PC-3 (cell line): ENCODE measurements around the gene MUC12. TPM values are rescaled to one million over a fixed set of nuclear protein-coding genes. Genes with fewer than 3 reads are reported as not detected.

Source experiments
- ATAC-seq: fragments of 200-7000 bp; cut with Tn5 transposase; 2 replicates; pipeline ENCODE4 v1.9.1; 2020; ENCODE audit warnings: mild to moderate bottlenecking, moderate library complexity
- BruUV-seq: library from RNA; stranded (reverse); fragments of 400-500 nt; replicated peaks from 2 replicates; lab custom pipeline; 2021; lab: Mats Ljungman, UMichigan
- CTCF ChIA-PET: fragments of 300-600 bp; sonication (Branson Sonifier 250); formaldehyde crosslinking; loops from one replicate; lab custom pipeline; 2022; ENCODE audit warnings: antibody characterized with exemption; lab: Charles Lee
- POLR2A ChIA-PET: fragments of 300-600 bp; sonication (Branson Sonifier 250); formaldehyde crosslinking; loops from one replicate; lab custom pipeline; 2022; ENCODE audit warnings: antibody characterized with exemption; ENCODE audit not compliant: unreplicated experiment; lab: Charles Lee
- DNase-seq: peaks from one replicate; pipeline ENCODE4 v3.0.0-alpha.2; 2015
- H2AFZ ChIP-seq: fragments of 300-600 bp; sonication (generic); 2 replicates; pipeline ENCODE4 v1.6.0; 2016; ENCODE audit warnings: antibody characterized with exemption, low read length
- H3F3A ChIP-seq: fragments of 300-600 bp; sonication (generic); one replicate; pipeline ENCODE4 v1.6.0; 2017; ENCODE audit warnings: antibody characterized with exemption, low read length, control low read depth, mild to moderate bottlenecking; ENCODE audit not compliant: unreplicated experiment
- H3K27ac ChIP-seq: fragments of 300-600 bp; sonication (generic); 2 replicates; pipeline ENCODE4 v1.5.1; 2016; ENCODE audit warnings: mild to moderate bottlenecking, low read length
- H3K27me3 ChIP-seq: fragments of 300-600 bp; sonication (generic); 2 replicates; pipeline ENCODE4 v1.6.1; 2016; ENCODE audit warnings: low read length, mixed read lengths
- H3K36me3 ChIP-seq: fragments of 300-600 bp; sonication (generic); 2 replicates; pipeline ENCODE4 v1.6.1; 2016; ENCODE audit warnings: low read depth, mixed run types, low read length, mixed read lengths
- H3K4me1 ChIP-seq: fragments of 300-600 bp; sonication (generic); 2 replicates; pipeline ENCODE4 v1.5.1; 2016; ENCODE audit warnings: low read length; ENCODE audit not compliant: insufficient read depth
- H3K4me2 ChIP-seq: fragments of 300-600 bp; sonication (generic); 2 replicates; pipeline ENCODE4 v1.6.0; 2016; ENCODE audit warnings: low read length
- H3K4me3 ChIP-seq: fragments of 300-600 bp; sonication (generic); 2 replicates; pipeline ENCODE4 v1.5.1; 2016; ENCODE audit warnings: mild to moderate bottlenecking, low read length, mixed read lengths
- H3K79me2 ChIP-seq: fragments of 300-600 bp; sonication (generic); 2 replicates; pipeline ENCODE4 v1.6.1; 2017; ENCODE audit warnings: low read length, mixed read lengths
- H3K9ac ChIP-seq: fragments of 300-600 bp; sonication (generic); 2 replicates; pipeline ENCODE4 v1.6.0; 2016; ENCODE audit warnings: mild to moderate bottlenecking, low read length
- H3K9me2 ChIP-seq: fragments of 300-600 bp; sonication (generic); replicated peaks from 2 replicates; pipeline ENCODE4 v1.6.1; 2016; ENCODE audit warnings: mixed run types, low read length, mixed read lengths
- H3K9me3 ChIP-seq: fragments of 300-600 bp; sonication (generic); 2 replicates; pipeline ENCODE4 v1.6.1; 2016; ENCODE audit warnings: low read length, mixed read lengths
- H4K20me1 ChIP-seq: fragments of 300-600 bp; sonication (generic); 2 replicates; pipeline ENCODE4 v1.6.1; 2016; ENCODE audit warnings: low read length, mixed read lengths
- CTCF ChIP-seq: fragments of 300-600 bp; sonication (generic); conservative IDR thresholded peaks from 2 replicates; pipeline ENCODE4 v1.5.1; 2017; ENCODE audit warnings: antibody characterized with exemption, low read depth, mild to moderate bottlenecking, low read length
- EZH2 ChIP-seq: fragments of 300-600 bp; sonication (generic); IDR thresholded peaks from one replicate; pipeline ENCODE4 v1.6.1; 2017; ENCODE audit warnings: antibody characterized with exemption, mild to moderate bottlenecking, low read length; ENCODE audit not compliant: unreplicated experiment
- EZH2phosphoT487 ChIP-seq: fragments of 300-600 bp; sonication (generic); IDR thresholded peaks from 2 replicates; pipeline ENCODE4 v1.6.1; 2018; ENCODE audit warnings: mild to moderate bottlenecking, antibody characterized with exemption, low read length, borderline replicate concordance
- intact Hi-C: fragments of 100-400 bp; cut with micrococcal nuclease; formaldehyde crosslinking; loops from 2 replicates; pipeline ENCODE4 v1.9.0; 2023
- total RNA-seq: library from RNA; depleted of rRNA; stranded (reverse); fragments of >200 nt; gene quantifications from 2 replicates; pipeline ENCODE4 v1.2.3, GENCODE V29; 2014

MUC12 gene
- total RNA-seq, 1 experiment from 2014 or later: 0.18 TPM

GRCh38 chr7:100965723-100966541 lies 3.4 kb upstream of the MUC12 start:
- Histone ChIP-seq H3K36me3 (no peaks in the 10 kb centered on the region), H2AFZ (peak overlapping the region; percentile 7; the same call in 1 of the 2 replicates), H3K4me1 (no peaks in the 10 kb centered on the region), H3K9me3 (no peaks in the 10 kb centered on the region), H4K20me1 (no peaks in the 10 kb centered on the region), H3K9me2 (no peaks in the 10 kb centered on the region), H3K9ac (no peak overlapping the region), H3K79me2 (no peaks in the 10 kb centered on the region), H3K4me3 (peak overlapping the region; percentile 15; the same call in 1 of the 2 replicates), H3K27ac (no peak overlapping the region), H3F3A (no peaks in the 10 kb centered on the region), H3K27me3 (peaks cover 31% of the 10 kb centered on the region), H3K4me2 (peak overlapping the region; percentile 56)
- ChIA-PET POLR2A (no interaction called here), CTCF (no interaction called here)
- intact Hi-C loops: loop anchor here (1.0 to 5.0 kb wide), 2 partner anchors 69 to 93 kb away; partner anchors contain the start of gene ACHE
- BruUV-seq: no TSS peak
- peak; percentile 92 for ATAC-seq
- DNase-seq: peak; percentile 76
- no peak for TF ChIP-seq EZH2phosphoT487
- TF ChIP-seq CTCF: peak; percentile 82
- no peak for TF ChIP-seq EZH2

GRCh38 chr7:100966542-100967291 lies 2.6 kb upstream of the MUC12 start:
- intact Hi-C loops: loop anchor here (1.0 to 5.0 kb wide), 2 partner anchors 69 to 93 kb away; partner anchors contain the start of gene ACHE
- ChIA-PET POLR2A (no interaction called here), CTCF (no interaction called here)
- Histone ChIP-seq H3K4me2 (peak overlapping the region; percentile 56), H3K79me2 (no peaks in the 10 kb centered on the region), H3K4me1 (no peaks in the 10 kb centered on the region), H3F3A (no peaks in the 10 kb centered on the region), H3K27me3 (peaks cover 26% of the 10 kb centered on the region), H3K27ac (no peak overlapping the region), H3K9ac (no peak overlapping the region), H3K36me3 (no peaks in the 10 kb centered on the region), H3K9me3 (no peaks in the 10 kb centered on the region), H3K4me3 (peak overlapping the region; percentile 15; the same call in 1 of the 2 replicates), H4K20me1 (no peaks in the 10 kb centered on the region), H2AFZ (peak overlapping the region; percentile 7; the same call in 1 of the 2 replicates), H3K9me2 (no peaks in the 10 kb centered on the region)
- DNase-seq (no peak), ATAC-seq (peak; percentile 42; the same call in 1 of the 2 replicates)
- TF ChIP-seq CTCF (no peak), EZH2 (no peak), EZH2phosphoT487 (no peak)
- BruUV-seq: TSS peak; percentile 90
